HG02973 (cell line): Measurements from ENCODE around the gene HCK.

Source experiments
- ATAC-seq: cut with Tn5 transposase; IDR thresholded peaks from one replicate; pipeline ENCODE4 v1.9.1; 2021; ENCODE audit warnings: moderate library complexity; ENCODE audit not compliant: unreplicated experiment

The HCK gene

DNA sequence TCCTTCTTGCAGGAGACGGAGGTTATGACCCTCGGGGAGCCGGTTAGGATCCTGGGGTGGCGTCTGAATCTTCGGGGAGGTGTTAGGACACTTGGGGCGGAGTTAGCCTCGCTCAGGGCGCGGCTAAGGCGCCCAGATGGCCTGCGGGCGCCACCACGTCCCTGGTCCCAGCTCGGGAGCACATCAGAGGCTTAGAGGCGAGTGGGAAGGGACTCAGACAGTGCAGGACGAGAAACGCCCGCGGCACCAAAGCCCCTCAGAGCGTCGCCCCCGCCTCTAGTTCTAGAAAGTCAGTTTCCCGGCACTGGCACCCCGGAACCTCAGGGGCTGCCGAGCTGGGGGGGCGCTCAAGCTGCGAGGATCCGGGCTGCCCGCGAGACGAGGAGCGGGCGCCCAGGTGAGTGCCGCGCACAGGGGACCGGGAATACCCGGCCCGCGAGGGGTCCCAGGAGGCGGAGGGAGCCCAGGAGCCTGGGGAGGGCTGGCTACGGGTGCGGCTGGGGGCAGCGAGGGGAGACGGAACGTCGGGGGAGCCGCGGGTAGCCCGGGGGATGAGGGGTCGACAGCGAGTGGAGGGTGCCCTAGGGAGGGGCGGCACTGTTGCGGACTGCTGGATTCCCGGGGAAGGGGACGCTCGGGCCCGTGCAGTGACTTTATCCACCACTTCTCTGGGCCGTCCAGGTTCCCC, at the start of gene HCK:
Gene HCK, plus strand, starts transcription at position 153 of the 688 bp plus-strand sequence.
- ATAC-seq, result no peak

DNA sequence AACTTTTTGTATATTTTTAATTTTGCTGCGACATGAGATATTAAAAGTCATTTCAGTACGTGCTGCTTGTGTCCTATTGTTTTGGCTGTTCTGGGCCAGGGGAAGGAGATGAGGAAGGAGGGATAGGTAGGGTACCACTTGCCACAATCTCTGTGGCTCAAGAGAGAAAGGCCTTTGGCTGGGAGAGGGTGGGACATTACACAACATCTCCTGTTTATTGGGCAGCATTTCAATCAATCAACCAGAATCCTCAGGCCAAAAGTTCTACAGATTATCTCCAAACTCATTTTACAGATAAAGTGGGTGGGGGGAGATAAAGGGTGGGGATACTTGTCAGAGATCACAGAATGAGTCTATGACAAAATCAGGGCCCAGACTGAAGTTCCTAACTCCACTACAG, 48.7 kb upstream of the HCK start:
- no peak for ATAC-seq

DNA sequence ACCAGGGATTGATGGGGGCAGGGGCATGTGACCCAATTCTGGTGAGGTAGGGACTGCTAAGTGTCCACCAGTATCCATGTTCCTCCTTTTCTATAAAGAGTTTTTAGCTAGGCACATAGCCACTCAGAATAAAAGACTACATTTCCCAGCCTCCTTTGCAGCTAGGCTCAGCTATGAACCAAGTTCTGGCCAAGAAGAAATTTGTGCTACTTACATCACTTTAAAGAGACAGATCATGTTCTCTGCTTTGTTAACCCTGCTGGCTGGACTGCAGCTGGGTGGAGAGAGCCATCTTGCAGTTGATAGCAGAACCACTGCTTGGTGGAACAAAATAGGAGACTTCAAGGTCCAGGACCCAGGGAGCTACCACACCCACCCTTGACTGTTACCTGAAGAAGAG, 47.1 kb upstream of the HCK start:
- ATAC-seq, result no peak

DNA sequence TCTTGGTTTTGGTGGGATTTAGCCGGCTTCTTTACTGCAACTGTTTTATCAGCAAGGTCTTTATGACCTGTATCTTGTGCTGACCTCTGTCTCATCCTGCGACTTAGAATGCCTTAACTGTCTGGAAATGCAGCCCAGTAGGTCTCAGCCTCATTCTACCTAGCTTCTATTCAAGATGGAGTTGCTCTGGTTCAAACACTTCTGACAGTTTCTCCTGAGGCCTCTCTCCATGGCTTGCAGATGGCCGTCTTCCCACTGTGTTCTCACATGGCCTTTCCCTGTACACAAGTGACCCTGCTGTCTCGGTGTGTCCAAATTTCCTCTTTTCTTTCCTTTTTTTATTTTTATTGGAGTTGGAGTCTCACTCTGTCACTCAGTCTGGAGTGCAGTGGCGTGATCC, 46.0 kb upstream of the HCK start:
- no peak for ATAC-seq

DNA sequence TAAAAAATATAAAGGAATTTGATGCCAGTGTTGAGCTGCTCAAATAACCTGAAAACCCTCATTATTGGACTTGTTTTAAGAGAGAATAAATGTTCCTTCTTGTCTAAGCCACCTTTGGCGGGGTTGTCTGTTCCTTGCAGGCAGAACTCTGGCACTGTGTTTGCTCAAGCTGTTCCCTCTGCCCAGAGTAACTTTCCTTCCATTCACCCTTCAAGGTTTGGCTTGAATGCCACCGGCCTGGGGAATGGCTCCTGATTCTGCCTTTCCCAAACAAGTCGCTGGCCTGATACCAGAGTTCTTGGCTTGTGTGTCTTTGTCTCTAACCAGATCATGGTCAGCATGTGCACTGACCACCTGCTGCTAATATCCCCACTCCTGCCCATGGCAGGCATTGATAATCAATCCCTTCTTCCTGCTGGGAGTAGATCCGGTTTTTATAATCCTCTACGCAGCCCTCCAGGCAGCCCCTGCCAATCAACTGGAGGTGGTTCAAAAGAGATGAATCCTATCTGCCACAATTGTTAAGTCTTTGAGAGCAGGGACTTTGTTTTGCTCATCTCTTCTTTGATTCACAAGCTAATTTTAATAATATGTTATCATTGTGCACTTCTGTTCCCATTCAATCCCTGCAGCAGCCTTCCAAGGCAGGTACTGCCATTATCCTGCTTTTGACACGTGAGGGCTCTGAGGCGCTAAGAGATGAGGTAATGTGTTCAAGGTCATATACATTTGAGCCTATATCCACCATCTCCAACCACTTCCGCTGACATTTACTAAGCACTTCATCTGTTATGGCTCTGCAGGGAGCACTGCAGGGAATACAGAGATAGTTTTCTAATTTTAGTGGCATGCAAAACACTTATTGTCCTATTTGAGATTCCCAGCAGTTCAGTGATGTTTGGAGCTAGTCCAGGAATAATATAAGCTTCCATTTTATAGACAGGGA, 44.9 kb upstream of the HCK start:
- ATAC-seq, result no peak

DNA sequence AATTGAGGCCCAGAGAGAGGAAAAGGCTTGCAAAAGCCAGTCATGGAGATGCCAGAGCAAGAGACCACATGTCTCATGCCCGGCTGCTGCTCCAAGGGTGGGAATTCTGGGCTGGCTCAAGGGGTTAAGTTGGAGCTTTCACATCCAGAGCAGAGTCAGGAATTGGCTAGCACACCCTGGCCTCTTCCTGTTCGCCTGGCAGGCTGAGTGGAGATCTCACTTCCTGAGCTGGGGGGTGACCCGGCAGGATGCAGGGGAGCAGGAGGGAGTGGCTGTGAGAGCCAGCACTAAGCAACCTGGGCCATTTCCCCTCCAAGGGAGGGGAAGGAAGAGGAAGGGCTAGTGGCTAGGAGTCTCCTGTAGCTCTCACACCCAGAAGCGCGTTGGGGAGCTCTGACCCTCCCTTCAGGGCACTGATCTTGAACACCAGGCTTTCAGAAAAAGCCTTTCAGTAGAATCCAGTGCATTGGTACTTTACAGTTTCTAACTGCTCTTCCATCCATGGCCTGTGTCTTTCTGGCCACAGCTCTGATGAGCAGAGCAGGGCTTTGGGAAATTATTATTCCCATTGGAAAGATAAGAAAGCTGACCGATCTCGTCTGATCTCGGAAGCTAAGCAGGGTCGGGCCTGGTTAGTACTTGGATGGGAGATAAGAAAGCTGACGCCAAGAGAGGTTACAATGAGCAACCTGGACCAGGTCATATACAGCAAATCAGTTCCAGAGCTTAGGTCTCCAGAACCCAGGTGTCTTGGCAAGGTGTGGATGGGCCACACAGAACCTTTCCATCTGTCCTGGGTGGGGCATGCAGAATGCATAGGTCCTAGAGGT, 44.0 kb upstream of the HCK start:
- ATAC-seq, result no peak

DNA sequence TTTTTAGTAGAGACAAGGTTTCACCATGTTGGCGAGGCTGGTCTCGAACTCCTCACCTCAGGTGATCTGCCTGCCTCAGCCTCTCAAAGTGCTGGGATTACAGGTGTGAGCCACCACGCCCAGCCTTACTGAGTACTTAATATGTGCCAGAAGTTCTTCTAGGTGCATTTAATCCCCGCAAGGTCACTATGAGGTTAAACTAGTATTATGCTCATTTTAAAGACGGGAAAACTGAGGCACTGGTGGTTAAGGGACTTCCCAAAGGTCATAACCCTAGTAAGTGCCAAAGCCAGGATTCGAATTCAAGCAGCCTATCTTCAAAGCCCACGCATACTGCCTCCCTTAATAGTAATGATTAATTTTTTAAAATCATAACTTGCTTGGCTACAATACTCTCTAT, 42.5 kb upstream of the HCK start:
- no peak for ATAC-seq

DNA sequence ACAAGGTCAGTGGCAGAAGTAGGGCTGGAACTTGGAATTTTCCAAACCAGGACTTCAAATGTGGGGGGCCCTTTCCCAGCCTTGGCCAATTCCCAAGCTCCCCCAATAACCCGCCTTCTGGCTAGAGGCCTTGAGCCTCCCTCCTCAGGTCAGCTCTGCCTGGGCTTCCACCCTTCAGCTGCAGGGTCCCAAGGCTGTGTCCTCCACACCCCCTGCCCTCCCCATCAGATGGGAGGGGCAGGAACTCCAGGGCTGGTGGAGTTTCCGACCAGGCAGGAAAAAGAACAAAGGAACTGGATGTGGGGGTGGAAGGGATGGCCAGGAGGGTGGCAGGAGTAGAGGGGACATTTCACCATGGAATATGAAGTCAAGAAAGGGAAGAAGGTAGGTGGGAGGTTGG, 41.9 kb upstream of the HCK start, which contains the start of gene CCM2L:
Gene CCM2L, plus strand, starts transcription at position 338 of the 400 bp plus-strand sequence. Its CDS starts 17 bp downstream, at position 355.
- no peak for ATAC-seq

DNA sequence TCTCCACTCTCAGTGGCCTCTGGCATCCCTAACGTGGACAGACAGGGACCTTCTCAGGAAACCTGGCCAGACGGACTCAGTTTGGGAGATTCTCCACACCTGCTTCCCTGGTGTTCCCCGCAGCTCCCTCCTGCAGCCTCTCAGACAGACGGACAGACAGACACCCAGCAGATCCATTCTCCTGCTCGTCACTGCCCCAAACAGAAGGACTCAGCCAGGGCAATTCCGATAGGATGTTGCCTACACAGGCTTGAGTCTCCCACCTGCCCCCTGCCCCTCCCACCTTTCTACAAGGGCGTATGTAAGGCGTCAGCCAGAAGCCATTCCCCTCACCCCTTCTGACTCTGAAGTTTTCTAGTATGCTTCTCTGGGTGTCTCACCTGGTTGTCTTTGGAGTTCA, 41.4 kb upstream of the HCK start:
- no peak for ATAC-seq

DNA sequence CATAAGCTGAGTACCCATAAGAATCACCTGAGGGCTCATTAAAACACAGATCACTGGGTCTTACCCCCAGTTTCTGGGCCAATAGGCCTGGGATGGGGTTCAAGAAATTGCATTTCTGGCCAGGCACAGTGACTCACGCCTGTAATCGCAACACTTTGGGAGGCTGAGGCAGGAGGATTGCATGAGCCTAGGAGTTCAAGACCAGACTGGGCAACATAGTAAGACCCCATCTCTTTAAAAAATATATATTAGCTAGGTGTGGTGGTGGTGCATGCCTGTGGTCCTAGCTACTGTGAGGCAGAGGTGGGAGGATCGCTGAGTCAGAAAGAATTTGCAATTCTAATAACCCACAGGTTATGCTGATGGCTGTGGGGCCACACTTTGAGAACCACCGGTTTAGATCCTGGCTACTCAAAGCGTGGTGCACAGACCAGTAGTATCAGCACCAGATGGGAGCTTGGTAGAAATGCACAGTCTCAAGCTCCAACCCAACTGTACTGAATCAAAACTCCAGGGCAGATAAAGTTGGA, 39.8 kb upstream of the HCK start:
- no peak for ATAC-seq

DNA sequence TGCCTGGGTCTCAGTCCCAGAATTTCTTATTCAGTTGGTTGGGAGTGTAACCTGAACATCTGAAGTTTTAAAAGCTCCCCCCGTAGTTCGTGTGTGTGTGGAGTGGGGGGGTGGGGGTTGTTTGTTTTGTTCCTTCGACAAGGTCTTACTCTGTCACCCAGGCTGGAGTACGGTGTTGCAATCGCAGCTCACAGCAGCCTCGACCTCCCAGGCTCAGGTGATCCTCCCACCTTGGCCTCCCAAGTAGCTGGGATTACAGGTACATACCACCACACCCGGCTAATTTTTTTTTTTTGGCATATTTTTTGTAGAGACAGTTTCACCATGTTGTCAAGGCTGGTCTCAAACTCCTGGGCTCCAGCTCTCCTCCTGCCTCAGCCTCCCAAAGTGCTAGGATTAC, 38.7 kb upstream of the HCK start:
- ATAC-seq, result no peak

DNA sequence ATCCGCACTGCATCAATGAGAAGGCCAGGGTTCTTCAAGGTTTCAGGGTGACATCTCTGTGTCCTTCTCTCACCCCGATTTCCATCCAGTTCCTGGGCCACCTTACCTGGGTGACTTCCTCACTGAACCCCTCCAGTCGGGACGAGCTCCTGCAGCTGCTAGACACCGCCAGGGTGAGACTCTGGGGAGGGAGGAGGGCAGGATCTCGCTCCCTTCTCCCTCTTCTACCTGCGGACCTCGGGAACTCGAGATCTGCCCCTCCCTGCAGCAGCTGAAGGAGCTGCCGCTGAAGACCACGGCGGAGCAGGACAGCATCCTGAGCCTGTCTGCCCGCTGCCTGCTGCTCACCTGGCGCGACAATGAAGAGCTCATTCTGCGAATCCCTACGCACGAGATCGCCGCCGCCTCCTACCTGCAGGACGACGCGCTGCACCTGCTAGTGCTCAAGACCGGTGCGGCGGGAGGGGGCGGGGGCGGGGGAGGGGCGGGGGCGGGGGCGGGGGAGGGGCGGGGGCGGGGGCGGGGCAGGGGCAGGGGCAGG, 34.3 kb upstream of the HCK start:
- ATAC-seq, result no peak

DNA sequence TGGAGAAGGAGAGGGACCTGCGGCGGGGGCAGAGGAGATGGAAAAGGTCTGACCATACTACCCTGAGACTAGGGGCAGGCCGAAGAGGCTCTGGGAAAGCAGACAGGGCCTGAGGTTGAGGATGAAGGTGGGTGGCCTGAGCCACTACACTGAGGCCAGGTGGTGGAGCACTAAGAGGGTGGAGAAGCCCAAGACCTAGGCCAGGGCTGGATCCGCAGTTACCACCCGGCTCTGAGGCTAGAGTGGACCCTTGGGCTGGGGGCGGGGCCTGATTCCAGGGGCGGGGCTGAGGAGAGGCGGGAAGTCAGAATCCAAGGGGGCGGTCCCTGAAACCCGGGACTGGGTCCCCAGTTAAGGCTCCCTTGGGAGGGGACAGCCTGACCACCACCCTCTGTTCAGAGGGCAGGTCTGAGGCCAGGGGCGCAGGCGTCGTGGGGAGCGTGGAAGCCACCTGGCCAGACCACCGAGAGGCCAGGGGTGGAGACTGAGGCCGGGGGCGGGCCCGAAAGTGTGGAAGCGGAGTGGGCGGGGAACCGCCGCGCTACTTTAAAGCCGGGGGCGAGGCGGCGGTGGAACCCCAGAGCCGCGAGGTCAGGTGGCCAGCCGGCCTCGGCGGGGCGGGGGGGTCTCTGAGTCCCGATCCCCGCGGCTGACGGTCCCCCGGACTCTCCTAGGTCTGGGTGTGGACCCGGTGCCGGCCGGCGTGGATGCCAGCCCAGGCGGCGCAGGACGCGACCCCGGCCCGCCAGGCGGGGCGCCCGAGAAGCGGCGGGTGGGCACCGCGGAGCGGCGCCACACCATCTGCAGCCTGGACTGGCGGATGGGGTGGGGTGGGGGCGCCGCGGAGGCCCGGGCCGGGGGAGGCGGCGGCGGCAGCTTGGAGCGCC, 33.5 kb upstream of the HCK start:
- ATAC-seq, result no peak

DNA sequence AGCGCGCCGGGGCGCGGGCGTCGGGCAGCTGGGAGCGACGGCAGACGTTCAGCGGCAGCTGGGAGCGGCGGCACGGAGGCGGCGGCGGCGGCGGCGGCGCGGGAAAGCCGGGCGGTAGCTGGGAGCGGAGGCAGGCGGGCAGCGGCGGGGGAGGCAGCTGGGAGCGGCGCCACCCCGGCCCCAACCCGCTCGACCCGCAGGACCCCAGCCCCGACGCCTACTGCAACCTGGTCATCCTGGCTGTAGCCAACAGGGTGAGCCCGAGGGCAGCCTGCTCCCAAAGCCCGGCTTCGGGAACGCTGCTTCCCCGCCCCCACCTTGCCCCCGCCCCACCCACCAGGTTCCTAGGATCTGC, 32.9 kb upstream of the HCK start:
- ATAC-seq, result no peak

DNA sequence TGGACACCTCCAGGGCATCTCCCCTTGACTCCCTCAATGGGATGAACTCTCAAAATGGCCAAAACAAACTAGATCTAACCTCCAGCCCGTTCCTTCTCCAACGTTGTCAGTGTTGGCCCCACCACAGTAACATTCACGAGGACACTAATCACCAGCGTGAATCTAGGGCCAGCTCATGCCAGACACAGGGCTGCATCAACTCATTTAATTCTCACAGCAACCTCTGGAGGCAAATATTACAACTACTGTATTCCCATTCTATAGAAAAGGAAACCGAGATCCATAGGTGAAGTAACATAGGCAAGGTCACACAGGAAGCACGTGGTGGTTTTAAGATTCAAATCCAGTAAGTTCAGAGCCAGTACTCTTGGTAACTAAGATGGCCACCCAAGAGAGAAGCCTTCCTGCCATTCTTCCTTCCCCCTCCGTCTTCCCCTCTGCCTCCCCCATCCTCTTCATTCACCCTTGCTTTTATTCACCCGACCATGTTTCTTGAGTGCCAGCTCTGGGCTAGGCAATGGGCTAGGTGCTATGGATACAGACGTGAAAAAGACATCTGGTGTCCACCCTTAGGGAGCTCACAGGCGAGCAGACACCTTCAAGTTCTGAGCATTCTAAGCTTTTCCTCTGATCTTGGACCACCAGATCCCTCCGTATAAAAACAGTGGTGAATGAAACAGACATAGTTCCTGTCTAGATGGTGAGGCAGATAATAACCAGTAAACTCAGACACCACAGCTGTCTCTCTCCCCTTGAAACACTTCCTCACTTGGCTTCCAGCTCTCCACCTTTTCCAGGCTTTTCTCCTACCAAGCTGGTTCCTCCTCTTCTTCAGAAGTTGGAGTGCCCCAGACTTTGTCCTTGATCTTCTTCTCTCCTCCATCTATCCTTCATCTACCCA, 32.2 kb upstream of the HCK start:
- no peak for ATAC-seq

DNA sequence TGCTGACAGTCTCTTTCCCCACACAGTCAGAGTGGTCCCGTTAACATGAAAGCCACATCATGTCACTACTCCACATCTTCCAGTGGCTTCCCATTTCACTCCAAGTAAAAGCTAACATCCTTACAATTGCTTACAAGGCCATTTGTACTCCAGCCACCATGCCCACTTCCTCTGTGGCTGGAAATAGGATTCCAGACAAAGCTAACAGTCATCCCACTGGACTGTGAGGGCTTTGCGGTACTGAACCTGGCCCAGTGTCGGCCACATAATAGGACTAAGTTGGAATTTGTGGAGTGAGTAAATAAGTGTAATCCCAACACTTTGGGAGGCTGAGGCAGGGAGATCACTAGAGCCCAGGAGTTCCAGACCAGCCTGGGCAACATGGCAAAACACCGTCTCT, 31.0 kb upstream of the HCK start:
- no peak for ATAC-seq

DNA sequence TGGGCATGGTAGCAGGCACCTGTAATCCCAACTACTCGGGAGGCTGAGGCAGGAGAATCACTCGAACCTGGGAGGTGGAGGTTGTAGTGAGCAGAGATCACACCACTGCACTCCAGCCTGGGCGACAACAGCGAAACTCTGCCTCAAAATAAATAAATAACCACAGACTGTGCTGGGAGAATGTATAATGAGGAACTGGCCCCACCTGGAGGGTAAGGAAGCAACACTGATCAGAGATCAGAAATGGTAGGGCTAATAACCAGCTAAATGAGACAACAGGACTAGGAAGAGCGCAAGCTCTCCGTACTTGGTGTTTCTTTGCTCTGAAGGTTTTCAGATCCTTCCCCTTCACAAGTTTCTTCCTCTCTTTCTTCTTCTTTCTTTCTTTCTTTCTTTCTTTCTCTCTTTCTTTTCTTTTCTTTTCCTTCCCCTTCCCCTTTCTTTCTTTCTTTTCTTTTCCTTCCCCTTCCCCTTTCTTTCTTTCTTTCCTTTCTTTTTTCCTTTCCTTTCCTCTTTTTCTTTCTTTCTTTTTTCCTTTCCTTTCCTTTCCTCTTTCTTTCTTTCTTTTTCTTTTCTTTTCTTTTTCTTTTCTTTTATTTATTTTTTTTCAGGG, 27.3 kb upstream of the HCK start:
- no peak for ATAC-seq

DNA sequence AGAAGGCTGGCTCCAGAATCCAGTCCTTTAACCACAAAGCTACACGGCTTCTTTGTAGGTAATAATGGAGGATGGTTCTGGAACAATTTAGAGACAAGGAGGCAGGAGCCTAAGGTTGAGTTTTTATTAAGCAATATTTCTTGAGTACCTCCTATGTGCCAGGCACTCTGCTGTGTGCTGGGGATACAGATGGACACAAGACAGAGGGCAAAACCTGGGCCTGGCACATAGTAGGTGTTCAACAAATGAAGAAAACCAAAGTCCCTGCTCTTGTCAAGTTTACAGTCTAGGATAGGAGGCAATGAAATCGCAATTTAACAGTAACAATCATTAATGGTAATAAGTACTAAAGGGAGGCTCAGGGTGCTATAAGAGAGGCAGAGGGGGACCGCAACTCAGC, 24.4 kb upstream of the HCK start:
- ATAC-seq, result no peak
